NCI-H226 (cell line): Measurements from ENCODE around the gene DIS3L.
"Not testable (repeated sequence)": the region's sequence is repeated elsewhere in the genome, so short reads cannot be mapped to it uniquely, and the experiment has no call there.

Experiments
- DNase-seq: peaks from one replicate; pipeline ENCODE4 v3.0.0-alpha.2; 2015

DIS3L gene

DNA sequence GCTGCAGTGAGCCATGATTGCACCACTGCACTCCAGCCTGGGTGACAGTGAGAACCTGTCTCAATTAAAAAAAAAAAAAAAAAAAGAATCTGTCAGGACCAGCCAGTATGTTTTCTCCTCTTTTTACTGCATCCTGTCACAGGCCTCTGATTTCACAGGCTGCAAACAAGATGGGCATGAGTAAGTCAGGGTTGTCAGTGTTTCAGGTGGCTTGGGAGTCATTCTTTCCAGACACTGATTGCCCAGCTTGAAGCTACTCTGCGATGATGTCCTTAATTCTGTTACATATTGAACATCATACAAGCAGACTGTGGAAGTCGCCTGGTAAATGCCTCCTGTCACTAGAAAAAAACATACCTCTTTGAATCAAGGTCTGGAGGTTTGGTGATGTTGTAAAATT, 18.8 kb downstream of the DIS3L start:
- no peak for DNase-seq

- no peak for DNase-seq
These were observed 30.1 kb downstream of the DIS3L start for GRCh38 chr15:66323312-66323928.

DNA sequence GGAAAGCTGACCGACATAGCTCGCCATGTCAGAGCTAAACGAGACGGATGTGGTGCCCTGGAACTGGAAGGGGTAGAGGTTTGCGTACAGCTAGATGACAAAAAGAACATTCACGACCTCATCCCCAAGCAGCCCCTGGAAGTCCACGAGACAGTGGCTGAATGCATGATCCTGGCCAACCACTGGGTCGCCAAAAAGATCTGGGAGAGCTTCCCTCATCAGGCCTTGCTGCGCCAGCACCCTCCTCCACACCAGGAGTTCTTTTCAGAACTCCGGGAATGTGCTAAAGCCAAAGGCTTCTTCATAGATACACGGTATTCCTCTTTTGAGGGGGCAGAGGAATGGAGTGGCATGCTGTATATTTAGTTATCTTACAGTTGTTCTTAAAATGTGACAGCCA, 32.7 kb downstream of the DIS3L start:
- DNase-seq, result no peak

DNA sequence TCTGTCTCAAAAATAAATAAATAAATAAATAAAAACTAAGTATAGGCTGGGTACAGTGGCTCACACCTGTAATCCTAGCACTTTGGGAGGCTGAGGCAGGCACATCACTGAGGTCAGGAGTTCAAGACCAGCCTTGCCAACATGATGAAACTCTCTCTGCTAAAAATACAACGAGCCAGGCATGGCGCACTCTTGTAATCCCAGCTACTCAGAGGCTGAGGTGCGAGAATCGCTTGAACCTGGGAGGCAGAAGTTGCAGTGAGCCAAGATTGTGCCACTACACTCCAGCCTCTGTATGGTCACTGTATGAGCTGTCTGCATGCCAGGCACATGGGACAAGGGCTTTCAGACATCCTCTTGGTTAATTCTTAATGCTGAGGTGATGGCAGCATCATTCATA, 34.4 kb downstream of the DIS3L start:
- DNase-seq, result no peak

GRCh38 chr15:66328771-66329170, 35.4 kb downstream of the DIS3L start:
- no peak for DNase-seq

DNA sequence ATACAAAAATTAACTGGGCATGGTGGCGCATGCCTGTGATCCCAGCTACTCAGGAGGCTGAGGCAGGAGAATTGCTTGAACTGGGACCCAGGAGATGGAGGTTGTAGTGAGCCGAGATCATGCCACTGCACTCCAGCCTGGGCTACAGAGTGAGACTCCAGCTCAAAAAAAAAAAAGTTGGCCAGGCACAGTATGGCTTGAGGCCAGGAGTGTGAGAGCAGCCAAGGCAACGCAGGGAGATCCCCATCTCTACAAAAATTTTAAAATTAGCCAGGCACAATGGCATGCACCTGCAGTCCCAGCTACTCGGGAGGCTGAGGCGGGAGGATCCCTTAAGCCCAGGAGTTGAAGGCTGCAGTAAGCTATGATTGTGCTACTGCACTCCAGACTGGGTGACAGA, 55.2 kb downstream of the DIS3L start:
- not testable (repeated sequence) for DNase-seq

DNA sequence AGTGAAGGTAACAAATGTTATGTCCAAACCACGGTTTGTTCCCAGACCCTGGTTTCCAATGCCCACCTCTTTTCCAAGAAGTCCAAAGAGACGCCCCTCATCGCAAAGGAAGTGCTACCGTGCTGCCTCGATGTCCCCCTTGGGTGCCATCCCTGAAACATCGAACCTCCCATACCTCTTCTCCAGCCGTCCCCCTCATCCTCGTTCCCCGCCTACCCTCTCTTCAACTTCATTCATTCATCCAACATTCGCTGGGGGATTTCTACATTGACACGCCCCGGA, 62.6 kb downstream of the DIS3L start:
- no peak for DNase-seq

- DNase-seq, result peak; percentile 94
These were observed 63.2 kb downstream of the DIS3L start, which contains the start of gene TIPIN for GRCh38 chr15:66356359-66357236. TIPIN (minus strand) TSS chr15:66356685; CDS start chr15:66352947, 3,738 bp downstream.

GRCh38 chr15:66359740-66360139, 66.4 kb downstream of the DIS3L start:
- no peak for DNase-seq

DNA sequence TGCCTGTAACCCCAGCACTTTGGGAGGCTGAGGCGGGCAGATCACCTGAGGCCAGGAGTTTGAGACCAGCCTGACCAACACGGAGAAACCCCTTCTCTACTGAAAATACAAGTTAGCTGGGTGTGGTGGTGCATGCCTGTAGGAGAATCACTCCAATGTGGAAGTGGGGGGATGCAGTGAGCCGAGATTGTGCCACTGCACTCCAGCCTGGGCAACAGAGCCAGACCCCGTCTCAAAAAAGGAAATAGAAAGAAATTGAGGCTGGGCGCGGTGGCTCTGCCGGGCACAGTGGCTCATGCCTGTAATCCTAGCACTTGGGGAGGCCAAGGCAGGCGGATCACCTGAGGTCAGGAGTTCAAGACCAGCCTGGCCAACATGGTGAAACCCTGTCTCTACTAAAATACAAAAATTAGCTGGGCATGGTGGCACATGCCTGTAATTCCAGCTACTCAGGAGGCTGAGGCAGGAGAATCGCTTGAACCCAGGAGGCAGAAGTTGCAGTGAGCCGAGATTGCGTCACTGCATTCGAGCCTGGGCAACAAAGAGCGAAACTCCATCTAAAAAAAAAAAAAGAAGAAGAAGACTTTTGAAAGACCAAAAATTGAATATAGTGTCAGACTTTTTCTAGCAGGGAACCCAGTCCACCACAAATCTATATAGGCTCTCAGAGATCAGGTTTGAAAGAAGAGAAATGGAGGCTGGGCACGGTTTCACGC, 68.5 kb downstream of the DIS3L start:
- not testable (repeated sequence) for DNase-seq

DNA sequence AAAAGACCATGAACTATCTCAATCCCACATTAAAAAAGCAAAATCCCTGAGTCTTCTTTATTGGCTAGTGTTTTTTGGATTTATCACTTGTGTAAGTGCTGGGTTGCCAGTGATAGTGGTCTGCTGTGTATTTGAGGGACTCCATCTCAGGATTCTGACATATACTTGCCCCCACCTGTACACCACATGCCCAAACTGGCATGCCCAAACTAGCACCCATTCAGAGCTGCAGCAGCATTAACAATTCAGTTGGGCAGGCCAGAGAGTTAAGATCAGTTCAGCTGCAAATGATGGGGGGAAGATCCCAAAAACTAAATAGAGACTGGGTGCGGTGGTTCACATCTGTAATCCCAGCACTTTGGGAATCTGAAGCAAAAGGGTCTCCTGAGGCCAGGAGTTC, 69.4 kb downstream of the DIS3L start:
- DNase-seq, result no peak

GRCh38 chr15:66364944-66365528, 71.7 kb downstream of the DIS3L start:
- no peak for DNase-seq

GRCh38 chr15:66369773-66370651, 76.6 kb downstream of the DIS3L start:
- DNase-seq, result peak; percentile 27

- DNase-seq, result no peak
These were observed 80.8 kb downstream of the DIS3L start for GRCh38 chr15:66374179-66374578.

GRCh38 chr15:66378814-66379430, 85.6 kb downstream of the DIS3L start:
- DNase-seq, result no peak

- not testable (repeated sequence) for DNase-seq
These were observed 88.0 kb downstream of the DIS3L start for GRCh38 chr15:66381376-66381775.
